ENCODE measurements around the gene CRPPA.

The CRPPA gene

DNA sequence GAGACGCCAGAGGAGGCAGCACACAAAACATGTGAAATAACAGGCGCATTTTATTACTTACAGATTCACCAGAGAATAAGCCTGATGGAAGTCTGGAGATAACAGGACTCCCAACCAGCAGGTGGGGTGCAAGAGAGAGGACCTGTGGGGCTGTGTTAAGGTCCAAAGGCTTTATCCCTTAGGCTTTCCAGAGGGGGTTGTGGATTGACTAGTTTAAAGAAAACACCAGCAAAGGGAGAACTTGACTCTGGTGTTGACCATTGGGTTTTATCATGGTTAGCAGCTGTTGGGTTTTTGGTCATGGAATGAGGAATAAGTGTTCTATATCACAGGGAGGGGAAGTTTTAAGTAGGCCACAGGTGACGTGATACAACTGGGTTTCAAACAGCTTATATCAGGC is 1.6 kb upstream of the CRPPA start:
- no peak for DNase-seq

DNA sequence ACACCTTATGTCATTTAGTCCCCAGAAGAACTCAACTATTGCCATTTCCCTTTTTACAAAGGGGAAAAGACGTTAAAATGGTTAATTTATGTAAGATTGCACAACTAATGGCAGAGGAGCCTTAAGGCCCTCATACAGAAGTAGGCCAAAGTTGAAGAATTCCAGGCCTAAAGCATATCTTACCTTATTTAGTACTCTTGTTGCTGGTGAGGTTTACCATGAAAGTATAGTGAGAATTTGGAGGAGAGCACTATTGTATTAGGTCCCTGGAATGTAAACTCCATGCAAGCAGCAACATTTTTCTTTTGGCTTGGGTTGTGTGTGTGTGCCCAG is 731 bp upstream of the CRPPA start:
- no peak for DNase-seq

GRCh38 chr7:16420649-16421332 is 547 bp downstream of the CRPPA start:
- DNase-seq, result peak; percentile 82

- DNase-seq, result no peak
These were observed 1.0 kb downstream of the CRPPA start for GRCh38 chr7:16420329-16420648.

- no peak for DNase-seq
These were observed 1.5 kb downstream of the CRPPA start for GRCh38 chr7:16419859-16420258.

GRCh38 chr7:16419126-16419525 is 2.2 kb downstream of the CRPPA start:
- DNase-seq, result no peak

DNA sequence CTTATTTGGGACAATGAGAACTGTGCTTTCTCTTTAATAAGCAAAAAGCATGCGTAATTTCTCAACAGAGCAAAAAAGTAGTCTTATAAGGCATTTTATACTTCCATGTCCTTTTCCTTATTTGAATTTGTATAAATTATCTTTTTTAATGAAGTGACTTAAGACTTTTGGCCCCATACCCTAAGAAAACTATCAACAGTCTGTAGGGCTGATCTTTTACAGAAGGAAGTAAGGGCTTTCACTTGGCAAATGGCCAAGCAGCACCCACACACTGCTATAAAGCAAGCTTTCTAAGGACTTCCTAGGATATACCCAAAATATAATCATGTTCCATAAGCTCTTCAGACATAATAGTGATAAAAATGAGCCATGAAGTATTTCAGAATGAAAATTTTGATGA is 3.4 kb downstream of the CRPPA start:
- no peak for DNase-seq

- no peak for DNase-seq
These were observed 4.8 kb downstream of the CRPPA start for GRCh38 chr7:16416289-16417282.

- no peak for DNase-seq
These were observed 8.8 kb downstream of the CRPPA start for GRCh38 chr7:16412274-16413254.

DNA sequence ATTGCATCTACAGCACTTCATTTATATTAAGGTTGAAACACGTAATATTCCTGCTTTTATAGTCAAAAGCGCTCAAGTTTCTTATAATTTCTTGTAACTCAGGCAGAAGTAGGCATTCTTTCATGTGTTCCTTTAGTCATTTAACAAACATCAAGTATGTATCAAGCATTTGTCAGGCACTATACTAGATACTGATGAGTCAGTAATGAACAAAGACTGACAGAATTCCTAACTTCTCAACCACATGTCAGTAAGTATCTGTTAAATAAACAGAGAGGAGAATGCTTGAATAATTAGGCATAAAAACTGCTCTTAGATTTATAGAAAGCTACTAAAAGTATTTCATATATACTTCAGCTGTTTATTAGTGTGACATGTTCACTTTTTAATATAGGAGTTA is 9.9 kb downstream of the CRPPA start:
- DNase-seq, result no peak

DNA sequence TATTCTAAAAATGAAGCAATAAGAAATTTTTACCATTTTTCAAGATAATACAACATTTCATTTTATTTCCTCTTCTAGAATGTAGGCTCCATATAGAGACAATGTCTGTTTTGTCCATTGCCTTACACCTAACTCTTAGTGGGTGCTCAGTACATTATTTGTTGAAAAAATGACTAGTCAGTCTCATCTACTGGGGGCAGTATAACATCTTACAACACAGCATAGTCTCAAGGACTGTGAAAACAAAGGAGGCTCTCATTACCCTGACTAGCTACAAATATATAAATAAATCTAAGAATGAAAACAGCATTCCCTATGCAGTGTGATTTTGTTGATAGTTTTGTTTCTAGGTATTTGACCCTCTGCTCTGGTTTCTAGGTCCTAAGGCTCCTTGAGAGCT is 11.6 kb downstream of the CRPPA start:
- no peak for DNase-seq

DNA sequence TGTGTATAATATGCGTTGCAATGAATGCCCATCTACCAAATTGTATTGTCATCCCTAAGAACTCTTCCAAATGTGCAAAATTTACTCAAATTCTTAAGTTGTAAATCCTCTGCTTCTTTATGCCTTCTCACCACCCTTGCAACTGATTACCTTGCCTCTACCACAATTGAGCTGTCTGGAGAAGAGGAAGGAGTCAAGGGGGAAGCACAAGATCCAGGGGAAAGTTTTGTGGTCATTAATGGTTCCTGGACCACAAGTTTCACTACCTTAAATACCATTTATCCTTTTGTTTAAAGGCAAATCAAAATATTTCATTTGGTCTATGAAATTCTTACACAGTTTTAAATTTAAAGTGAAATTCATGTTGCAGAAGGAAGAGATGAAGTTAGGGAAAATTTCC is 16.7 kb downstream of the CRPPA start:
- no peak for DNase-seq

DNA sequence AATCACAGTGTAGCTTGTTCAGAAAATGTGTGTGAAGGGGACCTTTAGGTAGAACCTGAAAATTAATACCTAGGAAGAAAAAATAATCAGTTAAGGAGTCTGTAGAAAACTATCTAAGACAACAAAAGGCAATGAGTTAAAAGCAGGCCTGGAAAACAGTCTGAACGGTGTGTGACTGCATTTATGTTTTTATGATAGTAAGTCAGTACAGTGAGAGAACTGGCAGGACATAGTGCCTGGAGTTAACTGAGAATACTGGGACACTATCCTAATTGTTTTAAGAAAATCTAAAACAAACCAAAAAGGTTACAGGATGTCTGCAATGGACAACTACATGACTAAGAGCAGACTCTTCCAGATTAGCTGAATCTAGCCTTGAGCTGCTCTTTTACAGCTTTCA is 17.9 kb downstream of the CRPPA start:
- DNase-seq, result no peak

DNA sequence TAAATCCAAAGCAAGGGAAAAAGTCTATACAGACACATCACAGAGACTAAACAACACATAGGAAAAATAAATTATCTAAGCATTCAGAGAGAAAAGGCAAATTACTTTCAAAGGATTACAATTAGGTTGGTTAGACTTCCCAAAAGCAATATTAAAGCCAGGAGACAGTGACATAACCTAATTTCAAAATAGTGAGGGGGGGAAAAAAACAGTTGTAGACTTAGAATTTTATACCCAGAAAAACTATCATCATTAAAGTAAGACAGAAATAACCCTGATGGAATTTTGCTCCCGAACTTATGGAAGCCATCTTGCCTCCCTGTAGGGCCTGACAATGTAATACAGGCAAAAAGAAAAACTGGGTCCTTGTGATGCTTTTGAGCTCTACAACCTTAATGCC is 18.4 kb downstream of the CRPPA start:
- DNase-seq, result no peak

DNA sequence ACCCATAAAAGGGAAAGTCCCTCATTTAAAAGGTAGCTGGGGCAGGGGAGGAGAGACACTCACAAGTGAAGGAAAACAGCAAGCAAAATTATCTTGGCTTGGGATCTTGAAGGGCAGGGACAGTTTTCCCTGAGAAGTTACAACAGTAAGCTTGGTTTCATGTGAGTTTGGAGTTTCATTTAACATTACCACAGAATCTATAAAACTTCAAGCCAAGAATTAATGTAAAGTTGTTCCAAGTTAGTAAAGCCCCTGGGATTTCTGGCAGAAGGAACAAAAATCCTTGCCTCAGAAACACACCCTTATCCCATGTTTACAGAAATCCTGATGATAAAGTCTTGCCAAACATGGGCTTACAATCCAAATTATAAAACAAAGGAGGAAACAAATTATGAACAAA is 19.2 kb downstream of the CRPPA start:
- DNase-seq, result no peak

- DNase-seq, result no peak
These were observed 20.5 kb downstream of the CRPPA start for GRCh38 chr7:16400893-16401275.

DNA sequence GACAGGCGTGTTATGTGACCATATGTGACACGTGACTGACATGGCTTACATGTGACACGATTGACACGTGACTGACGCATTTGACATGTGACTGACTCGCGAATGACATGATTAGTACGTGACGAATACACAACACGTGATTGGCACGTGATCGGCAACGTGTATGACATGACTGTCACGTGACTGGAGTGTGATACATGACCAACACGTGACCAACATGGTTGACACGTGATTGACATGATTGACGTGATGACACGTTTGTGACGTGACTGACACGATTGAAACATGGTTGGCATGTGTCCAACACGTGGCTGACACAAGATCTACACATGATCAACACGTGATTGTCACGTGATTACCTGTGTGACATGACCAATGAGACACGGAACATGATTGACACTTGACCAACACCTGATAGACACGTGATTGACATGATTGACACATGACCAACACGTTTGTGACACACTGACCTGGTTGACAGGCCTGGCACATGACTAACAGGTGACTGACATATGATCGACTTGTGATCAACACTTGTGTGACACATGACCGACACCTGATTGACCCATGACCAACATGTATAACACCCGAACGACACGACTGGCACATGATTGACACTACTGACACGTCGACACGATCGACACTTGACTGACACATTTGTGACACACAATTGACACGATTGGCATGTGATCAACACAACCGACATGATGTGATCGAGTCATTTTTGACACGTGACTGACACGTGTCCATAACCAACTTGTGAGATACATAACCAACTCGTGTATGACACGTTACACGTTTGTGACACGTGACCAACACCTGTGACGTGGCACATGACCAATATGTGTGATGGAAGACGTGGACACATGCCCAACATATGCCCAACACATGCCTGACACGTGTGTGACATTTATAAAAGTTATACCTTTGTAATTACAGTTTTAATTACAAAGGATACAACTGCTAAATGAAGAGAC is 21.1 kb downstream of the CRPPA start:
- DNase-seq, result no peak

GRCh38 chr7:16399265-16399831 is 22.0 kb downstream of the CRPPA start:
- no peak for DNase-seq

GRCh38 chr7:16398146-16399017 is 23.0 kb downstream of the CRPPA start:
- DNase-seq, result no peak

DNA sequence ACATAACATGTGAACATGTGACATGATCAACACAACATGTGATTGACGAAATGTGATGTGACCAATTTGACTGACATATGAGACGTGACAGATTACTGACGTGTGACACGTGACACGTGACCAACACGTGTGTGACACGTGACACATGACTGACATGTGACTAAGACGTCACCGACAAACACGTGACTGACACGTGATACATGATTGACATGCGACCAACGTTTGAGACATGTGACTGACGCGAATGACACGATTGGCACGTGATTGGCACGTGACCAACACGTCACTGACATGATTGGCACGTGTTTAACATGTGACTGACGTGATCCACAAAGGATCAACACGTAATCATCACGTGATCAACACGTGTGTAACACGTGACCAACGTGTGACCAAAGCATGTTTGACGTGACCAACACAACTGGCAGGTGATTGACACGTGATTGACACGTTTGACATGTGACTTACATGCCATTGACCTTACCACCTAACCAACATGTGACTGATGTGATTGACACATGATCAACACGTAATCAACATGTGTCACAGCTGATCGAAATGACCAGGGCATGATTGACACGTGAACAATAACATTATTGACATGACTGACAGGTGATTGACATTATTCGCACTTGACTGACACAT is 23.7 kb downstream of the CRPPA start:
- no peak for DNase-seq
